ENCODE data around the gene SPECC1.

DNA sequence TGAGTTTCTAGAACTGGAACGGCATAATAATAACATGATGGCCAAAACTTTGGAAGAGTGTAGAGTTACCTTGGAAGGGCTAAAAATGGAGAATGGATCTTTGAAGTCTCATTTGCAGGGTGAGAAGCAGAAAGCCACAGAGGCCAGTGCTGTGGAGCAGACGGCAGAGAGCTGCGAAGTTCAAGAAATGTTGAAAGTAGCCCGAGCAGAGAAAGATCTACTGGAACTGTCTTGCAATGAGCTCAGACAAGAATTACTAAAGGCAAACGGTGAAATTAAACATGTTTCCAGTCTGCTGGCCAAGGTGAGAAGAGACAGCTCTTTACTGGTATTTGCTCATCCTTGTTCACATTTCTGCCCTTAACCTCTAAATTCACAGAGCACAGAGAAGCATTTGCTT is 196.4 kb downstream of the SPECC1 start:
- TF ChIP-seq, protein P1, sequence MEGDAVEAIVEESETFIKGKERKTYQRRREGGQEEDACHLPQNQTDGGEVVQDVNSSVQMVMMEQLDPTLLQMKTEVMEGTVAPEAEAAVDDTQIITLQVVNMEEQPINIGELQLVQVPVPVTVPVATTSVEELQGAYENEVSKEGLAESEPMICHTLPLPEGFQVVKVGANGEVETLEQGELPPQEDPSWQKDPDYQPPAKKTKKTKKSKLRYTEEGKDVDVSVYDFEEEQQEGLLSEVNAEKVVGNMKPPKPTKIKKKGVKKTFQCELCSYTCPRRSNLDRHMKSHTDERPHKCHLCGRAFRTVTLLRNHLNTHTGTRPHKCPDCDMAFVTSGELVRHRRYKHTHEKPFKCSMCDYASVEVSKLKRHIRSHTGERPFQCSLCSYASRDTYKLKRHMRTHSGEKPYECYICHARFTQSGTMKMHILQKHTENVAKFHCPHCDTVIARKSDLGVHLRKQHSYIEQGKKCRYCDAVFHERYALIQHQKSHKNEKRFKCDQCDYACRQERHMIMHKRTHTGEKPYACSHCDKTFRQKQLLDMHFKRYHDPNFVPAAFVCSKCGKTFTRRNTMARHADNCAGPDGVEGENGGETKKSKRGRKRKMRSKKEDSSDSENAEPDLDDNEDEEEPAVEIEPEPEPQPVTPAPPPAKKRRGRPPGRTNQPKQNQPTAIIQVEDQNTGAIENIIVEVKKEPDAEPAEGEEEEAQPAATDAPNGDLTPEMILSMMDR (IDR thresholded peaks at IDR 0.05 in 2 of 3, conservative IDR thresholded peaks at IDR 0.05 in 1 of 3; ENCODE audit: borderline replicate concordance in 1 of 3, insufficient read depth in 1 of 3, low read depth in 2 of 3, low read length in 2 of 3): no peak
- TF ChIP-seq POLR2A (IDR thresholded peaks at IDR 0.05; ENCODE audit: borderline replicate concordance, extremely low read depth, insufficient read depth, insufficient read length): no peak
- no peak for TF ChIP-seq JUND (IDR thresholded peaks at IDR 0.05)
- TF ChIP-seq, protein P2, sequence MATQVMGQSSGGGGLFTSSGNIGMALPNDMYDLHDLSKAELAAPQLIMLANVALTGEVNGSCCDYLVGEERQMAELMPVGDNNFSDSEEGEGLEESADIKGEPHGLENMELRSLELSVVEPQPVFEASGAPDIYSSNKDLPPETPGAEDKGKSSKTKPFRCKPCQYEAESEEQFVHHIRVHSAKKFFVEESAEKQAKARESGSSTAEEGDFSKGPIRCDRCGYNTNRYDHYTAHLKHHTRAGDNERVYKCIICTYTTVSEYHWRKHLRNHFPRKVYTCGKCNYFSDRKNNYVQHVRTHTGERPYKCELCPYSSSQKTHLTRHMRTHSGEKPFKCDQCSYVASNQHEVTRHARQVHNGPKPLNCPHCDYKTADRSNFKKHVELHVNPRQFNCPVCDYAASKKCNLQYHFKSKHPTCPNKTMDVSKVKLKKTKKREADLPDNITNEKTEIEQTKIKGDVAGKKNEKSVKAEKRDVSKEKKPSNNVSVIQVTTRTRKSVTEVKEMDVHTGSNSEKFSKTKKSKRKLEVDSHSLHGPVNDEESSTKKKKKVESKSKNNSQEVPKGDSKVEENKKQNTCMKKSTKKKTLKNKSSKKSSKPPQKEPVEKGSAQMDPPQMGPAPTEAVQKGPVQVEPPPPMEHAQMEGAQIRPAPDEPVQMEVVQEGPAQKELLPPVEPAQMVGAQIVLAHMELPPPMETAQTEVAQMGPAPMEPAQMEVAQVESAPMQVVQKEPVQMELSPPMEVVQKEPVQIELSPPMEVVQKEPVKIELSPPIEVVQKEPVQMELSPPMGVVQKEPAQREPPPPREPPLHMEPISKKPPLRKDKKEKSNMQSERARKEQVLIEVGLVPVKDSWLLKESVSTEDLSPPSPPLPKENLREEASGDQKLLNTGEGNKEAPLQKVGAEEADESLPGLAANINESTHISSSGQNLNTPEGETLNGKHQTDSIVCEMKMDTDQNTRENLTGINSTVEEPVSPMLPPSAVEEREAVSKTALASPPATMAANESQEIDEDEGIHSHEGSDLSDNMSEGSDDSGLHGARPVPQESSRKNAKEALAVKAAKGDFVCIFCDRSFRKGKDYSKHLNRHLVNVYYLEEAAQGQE (IDR thresholded peaks at IDR 0.05; ENCODE audit: low read depth): no peak
- TF ChIP-seq EGR1 (IDR thresholded peaks at IDR 0.05; ENCODE audit: low read depth): no peak

Measured in HCT116 (cell line).